Nephron progenitor cell (in vitro differentiated cells): Measurements from ENCODE around the gene CLEC4M.

Experiments
- DNase-seq: peaks from one replicate; pipeline ENCODE4 v3.0.0; 2021
- H3K27ac Mint-ChIP-seq: 2 replicates; pipeline ENCODE4 v1.8.0; 2021; ENCODE audit warnings: mild to moderate bottlenecking, moderate library complexity, mixed read lengths
- H3K27me3 Mint-ChIP-seq: 2 replicates; pipeline ENCODE4 v1.8.0; 2021; ENCODE audit warnings: mild to moderate bottlenecking, low read depth, mixed read lengths; ENCODE audit not compliant: poor library complexity
- H3K36me3 Mint-ChIP-seq: 2 replicates; pipeline ENCODE4 v1.8.0; 2021; ENCODE audit warnings: low read depth, mixed read lengths
- H3K4me1 Mint-ChIP-seq: 2 replicates; pipeline ENCODE4 v1.8.0; 2021; ENCODE audit warnings: mixed read lengths
- H3K4me3 Mint-ChIP-seq: 2 replicates; pipeline ENCODE4 v1.8.0; 2021; ENCODE audit warnings: mild to moderate bottlenecking, moderate library complexity, mixed read lengths
- H3K9me3 Mint-ChIP-seq: 2 replicates; pipeline ENCODE4 v1.8.0; 2021; ENCODE audit warnings: mild to moderate bottlenecking, moderate library complexity, mixed read lengths
- CTCF ChIP-seq: fragments of 200-600 bp; sonication (generic); IDR thresholded peaks from 2 replicates; pipeline ENCODE4 v1.5.0; 2021; ENCODE audit warnings: antibody characterized with exemption

Gene CLEC4M

GRCh38 chr19:7817801-7818200 lies 54.8 kb downstream of the CLEC4M start:
- H3K9me3 Mint-ChIP-seq, result peaks cover 20% of the 10 kb centered on the region
- TF ChIP-seq CTCF, result no peak
- H3K4me1 Mint-ChIP-seq, result no peaks in the 10 kb centered on the region
- no peak overlapping the region for H3K4me3 Mint-ChIP-seq
- no peak for DNase-seq
- no peak overlapping the region for H3K27ac Mint-ChIP-seq
- H3K36me3 Mint-ChIP-seq, result no peaks in the 10 kb centered on the region
- H3K27me3 Mint-ChIP-seq, result peaks cover 71% of the 10 kb centered on the region

- Mint-ChIP-seq H3K27ac (no peak overlapping the region), H3K27me3 (peaks cover 76% of the 10 kb centered on the region)
Observed at GRCh38 chr19:7818806-7819205, 55.8 kb downstream of the CLEC4M start.

More at GRCh38 chr19:7818806-7819205, 55.8 kb downstream of the CLEC4M start:
- DNase-seq, result no peak
- Mint-ChIP-seq H3K4me1 (no peaks in the 10 kb centered on the region), H3K9me3 (peaks cover 20% of the 10 kb centered on the region), H3K36me3 (no peaks in the 10 kb centered on the region), H3K4me3 (no peak overlapping the region)
- TF ChIP-seq CTCF, result no peak
